A673 (cell line): ENCODE results near the gene KCNK1. TPM values are rescaled to one million over a fixed set of nuclear protein-coding genes. Genes with fewer than 3 reads are reported as not detected.

Experiments
- BruUV-seq: library from RNA; stranded (reverse); fragments of 400-500 nt; replicated peaks from 2 replicates; lab custom pipeline; 2021; lab: Mats Ljungman, UMichigan
- CTCF ChIA-PET: fragments of 300-600 bp; sonication (Branson Sonifier 250); formaldehyde crosslinking; loops from one replicate; lab custom pipeline; 2022; ENCODE audit warnings: antibody characterized with exemption; lab: Charles Lee
- POLR2A ChIA-PET: fragments of 300-600 bp; sonication (Branson Sonifier 250); formaldehyde crosslinking; loops from one replicate; lab custom pipeline; 2022; ENCODE audit warnings: antibody characterized with exemption; ENCODE audit not compliant: low non-redundant PET; lab: Charles Lee
- DNase-seq: peaks from one replicate; pipeline ENCODE4 v3.0.0-alpha.2; 2015; ENCODE audit warnings: low spot score
- H3K27ac ChIP-seq: fragments of 200-600 bp; sonication (generic); 2 replicates; pipeline ENCODE4 v1.5.1; 2016; ENCODE audit warnings: mixed run types, low read depth, mild to moderate bottlenecking, mixed read lengths, antibody characterized with exemption, low read length; ENCODE audit not compliant: poor library complexity, severe bottlenecking
- H3K27me3 ChIP-seq: fragments of 200-600 bp; sonication (generic); replicated peaks from 2 replicates; pipeline ENCODE4 v1.6.1; 2017; ENCODE audit warnings: mixed run types, low read depth, mild to moderate bottlenecking, mixed read lengths, antibody characterized with exemption, low read length; ENCODE audit not compliant: insufficient read depth, poor library complexity
- H3K36me3 ChIP-seq: fragments of 200-600 bp; sonication (generic); 2 replicates; pipeline ENCODE4 v1.6.1; 2016; ENCODE audit warnings: mixed run types, mild to moderate bottlenecking, mixed read lengths, antibody characterized with exemption, low read length; ENCODE audit not compliant: insufficient read depth, poor library complexity, severe bottlenecking
- H3K4me1 ChIP-seq: fragments of 200-600 bp; sonication (generic); 2 replicates; pipeline ENCODE4 v1.6.1; 2017; ENCODE audit warnings: mixed run types, mild to moderate bottlenecking, mixed read lengths, antibody characterized with exemption, low read length; ENCODE audit not compliant: insufficient read depth, poor library complexity, severe bottlenecking
- H3K4me3 ChIP-seq: fragments of 200-600 bp; sonication (generic); 2 replicates; pipeline ENCODE4 v1.5.1; 2016; ENCODE audit warnings: low read depth, mixed run types, mild to moderate bottlenecking, mixed read lengths, low read length; ENCODE audit not compliant: poor library complexity, severe bottlenecking
- H3K9me3 ChIP-seq: fragments of 200-600 bp; sonication (generic); 2 replicates; pipeline ENCODE4 v1.6.1; 2016; ENCODE audit warnings: mixed run types, low read depth, mild to moderate bottlenecking, mixed read lengths, antibody characterized with exemption, low read length; ENCODE audit not compliant: poor library complexity, severe bottlenecking
- EZH2 ChIP-seq: fragments of 200-600 bp; sonication (generic); IDR thresholded peaks from 2 replicates; pipeline ENCODE4 v1.6.1; 2017; ENCODE audit warnings: borderline replicate concordance, low read depth, mild to moderate bottlenecking, mixed read lengths, antibody characterized with exemption, low read length; ENCODE audit not compliant: poor library complexity, severe bottlenecking
- intact Hi-C: fragments of 100-400 bp; cut with micrococcal nuclease; formaldehyde crosslinking; loops from one replicate; pipeline ENCODE4 v1.10.0; 2022; ENCODE audit not compliant: unreplicated experiment
- total RNA-seq: library from RNA; stranded (reverse); gene quantifications from 2 replicates; pipeline ENCODE4 v1.2.3, GENCODE V29; 2021
- TF ChIP-seq, protein P1 (sequence below): fragments of 300-800, 200-600 bp; sonication (generic); conservative IDR thresholded peaks from 2 replicates; pipeline ENCODE4 v1.5.1; 2017; ENCODE audit warnings: low read depth, mild to moderate bottlenecking, antibody characterized with exemption, low read length, moderate library complexity, mixed read lengths

The KCNK1 gene
- total RNA-seq, 1 experiment from 2014 or later, result not detected

DNA sequence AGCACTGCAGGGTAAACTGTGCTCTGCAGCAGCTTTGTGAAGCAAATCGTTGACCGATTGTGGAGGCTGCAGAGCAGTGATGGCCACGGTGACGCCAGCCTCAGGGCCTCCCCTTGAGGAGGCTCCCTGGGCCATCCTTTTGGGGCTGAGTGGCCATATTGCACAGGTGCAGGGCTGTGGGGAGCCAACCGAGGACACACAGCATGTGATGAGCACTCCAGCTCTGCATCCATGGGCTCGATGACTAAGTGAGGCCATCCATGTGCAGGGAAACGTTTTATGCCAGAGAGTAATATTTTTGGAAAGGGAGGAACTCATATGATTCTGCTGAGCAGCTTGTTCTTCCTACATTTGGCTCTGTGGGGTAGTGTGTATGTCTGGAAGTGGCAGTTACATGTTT lies 24.6 kb downstream of the KCNK1 start:
- BruUV-seq, result no TSS peak
- CTCF ChIA-PET, result no interaction called here

DNA sequence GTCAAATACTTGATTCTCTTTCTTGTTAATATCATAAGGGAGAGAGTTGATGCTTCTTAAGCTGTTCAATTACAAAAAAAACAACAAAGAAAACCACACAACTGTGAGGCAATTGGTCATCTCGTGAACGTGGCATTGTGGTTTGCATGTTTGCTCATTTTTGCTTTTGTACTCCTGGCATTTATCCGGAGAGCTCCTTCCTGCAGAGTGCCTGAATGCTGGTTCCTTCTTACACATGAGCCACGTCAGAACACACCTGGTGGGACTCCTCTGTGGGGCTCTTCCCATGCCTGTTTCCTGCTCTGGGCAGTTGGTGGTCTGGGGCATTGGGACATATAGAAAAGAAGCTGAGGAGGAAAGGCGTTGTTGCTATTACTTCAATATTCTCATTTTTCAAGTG lies 25.7 kb downstream of the KCNK1 start:
- Histone ChIP-seq H3K4me3 (no peak overlapping the region), H3K27me3 (peaks cover 12% of the 10 kb centered on the region), H3K27ac (no peak overlapping the region), H3K4me1 (no peaks in the 10 kb centered on the region), H3K36me3 (no peaks in the 10 kb centered on the region), H3K9me3 (no peaks in the 10 kb centered on the region)
- no TSS peak for BruUV-seq
- ChIA-PET POLR2A (no interaction called here), CTCF (no interaction called here)
- DNase-seq, result no peak
- intact Hi-C loops, result no loop called here
- TF ChIP-seq EZH2, result no peak
- TF ChIP-seq, protein P1, sequence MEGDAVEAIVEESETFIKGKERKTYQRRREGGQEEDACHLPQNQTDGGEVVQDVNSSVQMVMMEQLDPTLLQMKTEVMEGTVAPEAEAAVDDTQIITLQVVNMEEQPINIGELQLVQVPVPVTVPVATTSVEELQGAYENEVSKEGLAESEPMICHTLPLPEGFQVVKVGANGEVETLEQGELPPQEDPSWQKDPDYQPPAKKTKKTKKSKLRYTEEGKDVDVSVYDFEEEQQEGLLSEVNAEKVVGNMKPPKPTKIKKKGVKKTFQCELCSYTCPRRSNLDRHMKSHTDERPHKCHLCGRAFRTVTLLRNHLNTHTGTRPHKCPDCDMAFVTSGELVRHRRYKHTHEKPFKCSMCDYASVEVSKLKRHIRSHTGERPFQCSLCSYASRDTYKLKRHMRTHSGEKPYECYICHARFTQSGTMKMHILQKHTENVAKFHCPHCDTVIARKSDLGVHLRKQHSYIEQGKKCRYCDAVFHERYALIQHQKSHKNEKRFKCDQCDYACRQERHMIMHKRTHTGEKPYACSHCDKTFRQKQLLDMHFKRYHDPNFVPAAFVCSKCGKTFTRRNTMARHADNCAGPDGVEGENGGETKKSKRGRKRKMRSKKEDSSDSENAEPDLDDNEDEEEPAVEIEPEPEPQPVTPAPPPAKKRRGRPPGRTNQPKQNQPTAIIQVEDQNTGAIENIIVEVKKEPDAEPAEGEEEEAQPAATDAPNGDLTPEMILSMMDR, result no peak

More for the DNA sequence above, 24.6 kb downstream of the KCNK1 start:
- POLR2A ChIA-PET, result no interaction called here
- no peak overlapping the region for H3K27ac ChIP-seq
- no peak for TF ChIP-seq EZH2
- TF ChIP-seq, protein P1, result no peak
- H3K36me3 ChIP-seq, result no peaks in the 10 kb centered on the region
- intact Hi-C loops, result no loop called here
- H3K4me1 ChIP-seq, result no peaks in the 10 kb centered on the region
- H3K27me3 ChIP-seq, result peaks cover 18% of the 10 kb centered on the region
- no peak for DNase-seq
- H3K4me3 ChIP-seq, result no peak overlapping the region
- H3K9me3 ChIP-seq, result no peaks in the 10 kb centered on the region

DNA sequence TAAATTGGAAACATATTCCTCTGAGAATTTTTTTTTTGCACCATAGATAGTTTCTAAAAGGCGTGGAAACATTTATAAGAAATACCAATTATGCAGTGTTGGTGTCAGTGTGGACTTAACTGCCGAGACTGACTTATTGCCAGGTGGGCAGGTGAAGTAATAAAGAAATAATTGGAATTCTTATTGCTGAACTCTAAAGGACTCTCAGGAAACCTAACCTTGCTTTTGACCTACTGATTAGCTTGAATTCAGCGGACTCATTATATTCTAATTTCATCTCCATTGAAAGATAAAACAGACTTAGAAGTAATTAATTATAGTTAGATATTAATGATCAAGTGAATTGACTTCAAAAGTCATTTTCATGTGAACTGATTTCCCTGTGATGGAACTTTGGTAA lies 26.3 kb downstream of the KCNK1 start:
- DNase-seq, result no peak
- H3K36me3 ChIP-seq, result no peaks in the 10 kb centered on the region
- CTCF ChIA-PET, result no interaction called here
- H3K27ac ChIP-seq, result no peak overlapping the region
- intact Hi-C loops, result no loop called here
- BruUV-seq, result no TSS peak
- H3K9me3 ChIP-seq, result no peaks in the 10 kb centered on the region
- no peak for TF ChIP-seq EZH2
- TF ChIP-seq, protein P1, result no peak
- H3K27me3 ChIP-seq, result peaks cover 14% of the 10 kb centered on the region
- no peak overlapping the region for H3K4me3 ChIP-seq
- POLR2A ChIA-PET, result no interaction called here
- H3K4me1 ChIP-seq, result no peaks in the 10 kb centered on the region
